Ovary (tissue), 9 donors: ENCODE results near the gene OGFOD3. TPM values are rescaled to one million over a fixed set of nuclear protein-coding genes. Genes with fewer than 3 reads are reported as not detected.

Source experiments
- DNase-seq, 5 donors: peaks; one replicate each; pipeline ENCODE4 v3.0.0-alpha.2; 2019 to 2020
- H3K27ac ChIP-seq, 2 donors: fragments of 200-600 bp; one replicate each; pipeline versions ENCODE4 v1.5.1 to v1.8.0; 2019 to 2022
- H3K27me3 ChIP-seq: fragments of 200-600 bp; one replicate; pipeline ENCODE4 v1.8.0; 2022
- H3K36me3 ChIP-seq: fragments of 200-600 bp; sonication (generic); one replicate; pipeline ENCODE4 v1.5.1; 2019
- H3K4me1 ChIP-seq: one replicate; pipeline ENCODE4 v1.8.1; 2013; ENCODE audit warnings: mild to moderate bottlenecking, moderate library complexity; ENCODE audit not compliant: insufficient read depth
- H3K4me3 ChIP-seq: fragments of 200-600 bp; sonication (generic); one replicate; pipeline ENCODE4 v1.5.1; 2017
- H3K9me3 ChIP-seq, 2 donors: fragments of 200-600 bp in 1 of 2; sonication (generic) in 1 of 2; one replicate each; pipeline versions ENCODE4 v1.5.1 to v1.8.1; 2013 to 2019; ENCODE audit warnings: mild to moderate bottlenecking in 1 of 2, moderate library complexity in 1 of 2
- CTCF ChIP-seq, 3 donors: fragments of 450-650 bp in 2 of 3; fragments of 200-600 bp in 1 of 3; IDR thresholded peaks; one replicate each; pipeline versions ENCODE4 v1.5.1 to v1.8.0; 2016 to 2022; ENCODE audit warnings: antibody characterized with exemption in 3 of 3, mild to moderate bottlenecking in 1 of 3
- EP300 ChIP-seq: sonication (generic); formaldehyde crosslinking; IDR thresholded peaks from one replicate; pipeline ENCODE4 v1.6.1; 2017; ENCODE audit warnings: antibody characterized with exemption
- POLR2A ChIP-seq: fragments of 450-650 bp; IDR thresholded peaks from one replicate; pipeline ENCODE4 v1.6.1; 2017; ENCODE audit warnings: antibody characterized with exemption, mild to moderate bottlenecking, moderate library complexity
- WGBS, 3 donors: extraction: QIAGEN DNeasy Blood & Tissue Kit in 1 of 3; methylation state at CpG; one replicate each; pipeline versions ENCODE4 v1.1.5 to v1.1.7; 2013 to 2017; 5-methylcytosine and 5-hydroxymethylcytosine counted together
- intact Hi-C, 4 donors: fragments of 100-400 bp; cut with DNase I; formaldehyde crosslinking; loops; one replicate each; pipeline versions ENCODE4 v1.11.0 to v1.15.1; 2022 to 2023
- polyA plus RNA-seq, 2 donors: library from polyadenylated mRNA; stranded (reverse); fragments of 200-250 nt in 1 of 2; fragments of 350-450 nt in 1 of 2; fragmentation: Illumina TruSeq in 1 of 2; extraction: RNeasy Lipid Tissue Mini Kit (QIAGEN cat#74804) in 1 of 2; gene quantifications; one replicate each; pipeline ENCODE4 v1.2.3, GENCODE V29; 2013 to 2014
- total RNA-seq, 7 donors: library from RNA; depleted of rRNA in 2 of 7; stranded (reverse); fragments of >200 nt in 2 of 7; fragmentation: NEBNext Ultra II Directional in 3 of 7; extraction: Animal tissue kit (Norgen Biotek cat#: 25700) in 3 of 7; gene quantifications; one replicate each; pipeline versions ENCODE4 v1.1.0 to v1.2.4, GENCODE V29; 2016 to 2023
- donor health status: DM: no; HTN: no; CAD: no; lungs with moderate emphysema.
- donor health status: DM: no; HTN: no; CAD: no.
- donor health status: Bipolar disorder and iron deficiency.
- donor health status: DM: yes; HTN: yes; CAD: no.
- donor health status: DM: no; HTN: no; CAD: no.
- donor health status: DM: yes; HTN: yes; CAD: no.

OGFOD3 gene
- total and polyA plus RNA-seq, 9 donors, result 14.4 to 37.8 (median 29.4) TPM

- intact Hi-C loops, result no loop called here
- TF ChIP-seq POLR2A, result no peak
- no peak for TF ChIP-seq EP300
- no peak for TF ChIP-seq CTCF (IDR thresholded peaks at IDR 0.05)
- Histone ChIP-seq H3K9me3 (no peaks in the 10 kb centered on the region), H3K27me3 (no peaks in the 10 kb centered on the region), H3K36me3 (no peaks in the 10 kb centered on the region), H3K4me1 (no peaks in the 10 kb centered on the region), H3K27ac (no peak overlapping the region), H3K4me3 (no peak overlapping the region)
- 85 to 88% (median 85%) methylated on average over 35 to 38 of the region's 38 CpGs for WGBS, 3 donors
- DNase-seq, result no peak
Observed at GRCh38 chr17:82397449-82398335, 20.7 kb downstream of the OGFOD3 start.

- Histone ChIP-seq H3K4me3 (no peak overlapping the region), H3K36me3 (no peaks in the 10 kb centered on the region)
- no peak for DNase-seq
Observed at GRCh38 chr17:82396601-82397435, 21.6 kb downstream of the OGFOD3 start.

GRCh38 chr17:82394278-82394677, 24.1 kb downstream of the OGFOD3 start:
- no peak for DNase-seq
- H3K4me1 ChIP-seq, result no peaks in the 10 kb centered on the region
- TF ChIP-seq CTCF (IDR thresholded peaks at IDR 0.05), result no peak
- no peak for TF ChIP-seq EP300
- no peak for TF ChIP-seq POLR2A
- no peak overlapping the region for H3K27ac ChIP-seq
- no peaks in the 10 kb centered on the region for H3K36me3 ChIP-seq
- no peak overlapping the region for H3K4me3 ChIP-seq
- WGBS, 3 donors, result 81 to 99% (median 90%) methylated on average over 12 of the region's 12 CpGs
- H3K27me3 ChIP-seq, result no peaks in the 10 kb centered on the region
- intact Hi-C loops, result no loop called here
- no peaks in the 10 kb centered on the region for H3K9me3 ChIP-seq

More at GRCh38 chr17:82396601-82397435, 21.6 kb downstream of the OGFOD3 start:
- Histone ChIP-seq H3K4me1 (no peaks in the 10 kb centered on the region), H3K27ac (no peak overlapping the region), H3K27me3 (no peaks in the 10 kb centered on the region), H3K9me3 (no peaks in the 10 kb centered on the region)
- TF ChIP-seq EP300, result no peak
- no peak for TF ChIP-seq POLR2A
- TF ChIP-seq CTCF (IDR thresholded peaks at IDR 0.05), result no peak
- WGBS, 3 donors, result 73 to 80% (median 77%) methylated on average over 17 to 19 of the region's 19 CpGs
- intact Hi-C loops, result no loop called here

- no peak overlapping the region for H3K4me3 ChIP-seq
- TF ChIP-seq CTCF (IDR thresholded peaks at IDR 0.05) (no peak), POLR2A (no peak), EP300 (no peak)
- no peaks in the 10 kb centered on the region for H3K9me3 ChIP-seq
- intact Hi-C loops, result no loop called here
- H3K36me3 ChIP-seq, result no peaks in the 10 kb centered on the region
- WGBS, 3 donors, result 87 to 93% (median 87%) methylated on average over 15 of the region's 15 CpGs
- no peak overlapping the region for H3K27ac ChIP-seq
- H3K4me1 ChIP-seq, result no peaks in the 10 kb centered on the region
- no peak for DNase-seq
- H3K27me3 ChIP-seq, result no peaks in the 10 kb centered on the region
Observed at GRCh38 chr17:82392941-82393340, 25.4 kb downstream of the OGFOD3 start.
